Left hindlimb (tissue), 1 donor: ENCODE data around the gene FRMD3.
A peak's percentile ranks its signal among the peaks of the same experiment; 100 is the strongest.

Source experiments
- DNase-seq: peaks from one replicate; pipeline ENCODE4 v3.0.0-alpha.2; 2018

FRMD3 gene

DNA sequence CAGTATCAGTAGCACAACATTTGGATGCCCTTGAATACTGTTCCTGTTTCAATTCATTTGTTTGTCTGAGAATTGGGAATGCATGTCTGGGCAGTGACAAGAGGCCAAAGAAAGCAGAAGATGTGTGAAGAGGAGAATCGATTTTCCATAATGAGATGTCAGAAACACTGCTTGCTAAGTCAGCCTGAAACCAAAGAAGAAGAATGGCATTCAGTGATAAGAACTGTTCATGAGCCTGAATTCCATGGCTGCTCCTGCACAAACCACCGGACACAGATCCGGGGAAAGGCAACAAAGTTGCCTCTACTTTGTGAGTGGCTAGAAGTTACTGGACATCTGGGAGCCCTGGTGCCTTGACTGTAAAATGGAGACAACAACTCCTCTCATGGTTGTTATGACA lies 268.1 kb downstream of the FRMD3 start:
- no peak for DNase-seq

- DNase-seq: no peak
Measured at GRCh38 chr9:83267741-83268140, 270.5 kb downstream of the FRMD3 start.

DNA sequence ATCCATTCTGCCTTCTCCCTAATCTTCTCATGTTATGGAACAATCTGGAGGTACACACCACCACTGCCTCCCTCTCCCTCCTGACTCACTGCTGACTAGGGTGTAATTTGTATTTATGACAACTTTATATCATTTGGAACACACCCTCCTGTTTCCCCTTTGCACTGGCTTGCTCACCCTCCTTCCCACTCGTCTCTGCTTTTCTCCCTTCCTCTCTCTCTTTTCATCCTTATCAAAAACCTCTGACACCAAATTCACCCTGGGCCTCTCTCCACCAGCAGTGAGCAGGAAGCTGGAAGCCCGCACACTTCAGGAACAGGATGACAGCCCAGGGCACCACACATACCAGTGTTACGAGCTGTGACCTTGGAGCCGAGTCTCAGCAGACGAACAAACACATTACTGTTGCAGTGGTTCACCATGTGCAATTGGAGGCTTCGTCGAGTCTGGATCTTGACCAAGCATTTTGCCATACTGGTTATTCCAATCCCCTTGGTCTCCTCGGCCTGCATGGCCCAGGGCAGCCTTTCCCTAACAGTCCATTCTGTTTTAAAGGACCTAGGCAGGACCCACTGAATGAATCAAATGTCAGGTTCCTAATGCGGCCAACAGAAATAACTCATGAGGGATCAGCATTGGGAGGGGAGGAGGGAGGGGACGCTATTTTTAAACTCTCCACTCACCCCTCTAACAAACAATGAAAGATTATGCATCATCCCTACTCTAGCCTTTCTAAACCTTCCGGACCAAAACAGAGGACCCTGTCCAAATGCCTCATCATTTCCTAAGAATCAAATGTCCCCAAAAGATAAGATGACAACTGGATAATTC lies 271.3 kb downstream of the FRMD3 start:
- no peak for DNase-seq

- DNase-seq: no peak
Measured at GRCh38 chr9:83266331-83266665, 271.9 kb downstream of the FRMD3 start.

GRCh38 chr9:83264315-83264714 lies 273.9 kb downstream of the FRMD3 start:
- no peak for DNase-seq

DNA sequence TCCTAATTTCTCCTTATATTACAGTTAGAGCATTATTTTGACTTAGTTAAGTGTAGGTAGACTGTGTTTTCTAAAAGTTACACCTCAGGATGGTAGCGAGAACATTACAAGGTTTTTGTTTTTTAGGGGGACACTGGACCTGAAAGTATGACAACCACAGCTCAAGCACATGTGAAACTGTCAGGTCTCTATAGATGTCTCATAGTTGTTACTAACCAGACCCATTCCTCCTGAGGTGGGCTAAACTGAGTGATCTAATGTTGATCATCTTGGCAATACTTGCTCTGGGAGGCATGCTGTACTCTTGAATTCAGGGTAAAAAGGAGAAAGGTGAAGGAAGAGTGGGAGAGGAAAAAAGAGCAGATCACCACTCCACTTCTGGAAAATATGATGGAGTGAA lies 278.6 kb downstream of the FRMD3 start:
- no peak for DNase-seq

DNA sequence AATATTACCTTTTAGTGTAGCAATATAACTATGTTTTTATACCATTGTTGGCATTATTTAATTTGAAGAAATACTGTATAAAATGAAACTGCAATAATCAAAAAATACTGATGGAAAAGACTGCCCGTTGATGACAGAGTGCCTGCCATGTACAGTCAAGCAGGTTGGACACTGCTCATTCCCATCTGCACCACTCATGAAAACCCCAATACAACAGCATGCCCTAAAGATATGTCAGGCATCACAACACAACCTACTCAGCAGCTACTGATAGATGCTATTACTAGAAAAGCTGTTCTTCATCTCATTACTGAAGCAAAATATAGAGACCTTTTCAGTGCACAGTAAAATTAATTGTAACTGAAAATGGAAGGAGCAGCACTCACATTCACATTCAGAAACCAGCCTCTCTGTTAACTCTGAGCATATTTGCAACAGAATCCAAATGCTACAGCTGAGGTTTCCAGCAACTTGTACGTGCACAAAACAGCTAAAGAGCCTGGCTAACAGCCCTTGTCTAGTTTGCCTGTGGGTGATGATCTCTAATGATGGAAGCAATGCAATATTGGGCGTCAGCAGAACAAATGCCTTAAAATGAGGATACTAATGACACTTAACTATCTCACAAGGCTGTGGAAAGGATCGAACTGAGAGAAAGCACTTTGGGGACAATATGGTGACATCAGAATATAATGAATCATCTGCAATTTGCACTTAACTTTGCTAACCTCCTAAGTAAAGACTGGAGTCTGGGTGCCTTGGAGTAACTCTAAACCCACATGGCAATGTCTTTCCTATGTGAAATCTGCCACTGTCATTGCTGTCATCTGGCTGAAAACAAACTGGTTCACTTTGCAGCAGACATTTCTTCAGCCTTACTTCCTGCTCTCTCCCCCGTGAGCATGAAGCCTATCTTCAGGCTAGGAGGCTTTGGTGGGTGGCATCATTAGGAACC lies 280.0 kb downstream of the FRMD3 start:
- no peak for DNase-seq

DNA sequence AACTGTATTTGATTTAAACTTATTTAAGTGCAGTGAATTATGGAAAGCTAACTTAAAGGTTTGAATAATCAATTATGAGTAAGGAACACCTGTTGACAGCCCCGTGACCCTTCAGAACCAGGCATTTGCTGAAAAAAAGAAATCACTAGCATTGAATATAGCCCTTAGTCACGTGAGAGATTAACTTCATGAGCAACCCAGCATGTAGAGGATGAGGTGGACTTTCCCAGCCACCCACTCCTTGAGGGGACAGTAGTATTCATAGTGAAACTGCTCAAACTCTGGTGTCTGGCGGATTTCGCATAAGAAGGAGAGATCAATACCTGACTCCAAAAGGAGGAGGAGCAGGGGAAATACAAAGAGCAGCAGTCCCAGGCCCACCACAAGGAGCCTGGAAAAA lies 290.5 kb downstream of the FRMD3 start:
- DNase-seq: no peak

- no peak for DNase-seq
Measured at GRCh38 chr9:83245979-83246659, 292.1 kb downstream of the FRMD3 start.

GRCh38 chr9:83242066-83242465 lies 296.1 kb downstream of the FRMD3 start:
- no peak for DNase-seq

- DNase-seq: no peak
Measured at GRCh38 chr9:83240671-83241070, 297.5 kb downstream of the FRMD3 start.

DNA sequence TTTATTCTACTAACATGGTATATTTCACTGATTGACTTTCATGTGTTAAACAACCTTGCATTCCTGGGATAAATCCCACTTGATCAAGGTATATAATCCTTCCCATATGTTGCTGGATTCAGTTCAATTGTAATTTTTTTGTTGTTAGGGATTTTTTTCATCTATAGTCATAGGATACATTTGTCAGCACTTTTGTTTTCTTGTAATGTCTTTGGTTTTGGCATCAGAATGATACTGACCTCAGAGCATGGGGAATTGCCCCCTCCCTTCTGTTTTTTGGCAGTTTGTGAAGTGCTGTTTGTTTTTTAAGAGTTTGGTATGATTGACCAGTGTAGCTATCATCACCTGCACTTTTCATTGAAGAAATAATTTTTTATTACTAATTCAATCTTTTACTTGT lies 298.5 kb downstream of the FRMD3 start:
- no peak for DNase-seq

DNA sequence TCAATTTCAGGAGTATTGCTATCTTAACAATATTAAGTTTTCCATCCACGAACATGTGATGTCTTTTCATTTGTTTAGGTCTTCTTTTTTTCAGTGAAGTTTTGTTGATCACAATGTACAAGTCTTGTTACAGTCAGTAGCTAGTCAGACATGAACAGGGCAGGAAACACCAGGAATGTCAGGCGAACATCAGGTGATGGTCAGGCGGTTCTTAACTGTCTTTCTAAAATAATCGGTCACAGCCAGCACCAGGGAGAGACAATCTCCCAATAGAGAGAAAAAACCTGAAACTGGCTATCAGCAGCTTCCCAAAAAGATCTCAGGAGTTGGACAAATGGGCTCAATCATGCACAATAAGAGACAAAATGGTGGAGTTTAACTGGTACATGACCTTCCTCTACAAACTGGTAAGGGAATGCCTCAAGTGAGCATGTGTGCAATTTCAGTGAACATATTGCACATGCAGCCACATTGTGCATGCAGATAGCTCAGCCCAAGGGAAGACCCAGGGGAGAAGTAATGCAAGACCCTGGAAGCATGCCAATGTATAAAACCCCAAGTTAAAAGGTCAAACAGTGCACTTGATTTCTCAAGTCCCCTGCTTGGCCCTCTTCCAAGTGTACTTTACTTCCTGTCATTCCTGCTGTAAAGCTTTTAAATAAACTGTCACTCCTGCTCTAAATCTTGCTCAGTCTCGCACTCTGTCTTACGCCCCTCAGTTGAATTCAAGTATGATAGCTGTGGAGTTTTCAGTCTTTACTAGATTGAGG lies 299.1 kb downstream of the FRMD3 start:
- DNase-seq: no peak

- DNase-seq: no peak
Measured at GRCh38 chr9:83236029-83236696, 302.0 kb downstream of the FRMD3 start.

- DNase-seq: no peak
Measured at GRCh38 chr9:83235526-83235925, 302.7 kb downstream of the FRMD3 start.

- no peak for DNase-seq
Measured at GRCh38 chr9:83234541-83234940, 303.7 kb downstream of the FRMD3 start.

DNA sequence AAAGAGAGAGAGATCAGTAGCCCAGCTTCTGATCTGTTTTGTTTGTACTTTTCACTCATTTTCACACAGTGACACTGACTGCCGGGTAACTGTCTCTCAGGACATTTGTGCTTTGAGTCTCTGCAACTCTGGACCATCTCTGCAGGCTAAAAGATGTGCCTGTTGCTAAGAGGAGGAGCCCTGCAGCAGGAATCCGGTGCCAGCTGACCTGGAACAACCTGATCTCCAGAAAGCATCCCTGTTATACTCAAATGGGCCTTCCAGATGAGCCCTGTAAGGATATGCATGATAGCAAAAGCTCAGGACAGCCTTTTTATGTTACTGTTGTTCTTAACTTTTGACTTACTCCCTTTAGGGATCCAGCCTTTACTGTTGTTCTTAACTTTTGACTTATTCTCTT lies 304.6 kb downstream of the FRMD3 start:
- no peak for DNase-seq

GRCh38 chr9:83231039-83231438 lies 307.2 kb downstream of the FRMD3 start:
- no peak for DNase-seq

DNA sequence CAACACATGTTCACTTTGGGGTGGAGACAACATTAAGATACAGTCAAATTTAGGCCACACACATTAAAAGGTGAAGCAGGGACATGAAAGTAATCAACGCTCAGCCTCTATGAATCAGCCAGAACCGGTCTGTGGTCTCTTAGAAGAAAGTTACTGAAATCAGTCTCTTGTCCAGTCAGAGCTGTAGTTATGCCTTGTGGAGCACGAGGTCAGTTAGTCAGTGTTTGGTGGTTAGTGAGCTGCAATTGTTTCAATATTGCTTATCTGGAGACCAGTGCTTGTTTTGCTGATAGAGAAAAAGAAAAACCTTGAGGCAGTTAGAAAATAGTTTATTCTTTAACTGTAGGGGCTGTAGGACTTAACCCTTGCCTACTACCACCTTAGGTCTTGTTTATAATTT lies 317.5 kb downstream of the FRMD3 start:
- no peak for DNase-seq

DNA sequence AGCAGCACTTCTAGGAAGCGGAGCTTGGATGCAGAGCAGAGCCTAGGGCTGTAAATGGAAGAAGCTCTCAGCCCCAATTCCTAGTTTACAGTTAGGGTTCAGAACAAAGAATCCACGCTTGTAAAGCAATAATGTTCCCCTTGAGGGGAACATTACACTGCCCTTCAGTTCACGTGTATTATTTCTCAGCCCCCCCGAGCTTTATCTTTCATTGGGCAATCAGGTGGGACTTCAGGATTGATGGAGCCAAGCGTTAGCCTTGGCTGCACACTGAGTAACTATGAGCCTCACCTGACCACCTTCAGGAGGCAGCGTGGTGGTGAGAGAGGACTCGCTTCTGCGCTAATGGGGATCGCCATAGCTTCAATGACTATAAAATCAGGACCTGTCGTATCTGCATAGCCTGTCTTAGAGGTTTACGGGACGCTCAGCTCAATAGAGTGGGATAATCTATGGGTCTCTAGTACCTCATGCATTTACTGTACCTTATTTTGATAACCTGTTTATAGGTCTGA lies 318.2 kb downstream of the FRMD3 start:
- no peak for DNase-seq

GRCh38 chr9:83219154-83219923 lies 318.9 kb downstream of the FRMD3 start:
- peak; percentile 88 for DNase-seq
